GM18507 (cell line): Measurements from ENCODE around the gene CYP4V2.
"Not testable (repeated sequence)": the region's sequence is repeated elsewhere in the genome, so short reads cannot be mapped to it uniquely, and the experiment has no call there.

ENCODE experiments used
- DNase-seq: peaks from one replicate; pipeline ENCODE4 v3.0.0; 2011; ENCODE audit warnings: low read depth; ENCODE audit not compliant: insufficient read length; ENCODE audit errors: extremely low spot score
- FAIRE-seq: peaks from 2 replicates; lab custom pipeline; 2011; peaks lifted over from hg19 to GRCh38; lab: Jason Lieb, UNC

Gene CYP4V2

DNA sequence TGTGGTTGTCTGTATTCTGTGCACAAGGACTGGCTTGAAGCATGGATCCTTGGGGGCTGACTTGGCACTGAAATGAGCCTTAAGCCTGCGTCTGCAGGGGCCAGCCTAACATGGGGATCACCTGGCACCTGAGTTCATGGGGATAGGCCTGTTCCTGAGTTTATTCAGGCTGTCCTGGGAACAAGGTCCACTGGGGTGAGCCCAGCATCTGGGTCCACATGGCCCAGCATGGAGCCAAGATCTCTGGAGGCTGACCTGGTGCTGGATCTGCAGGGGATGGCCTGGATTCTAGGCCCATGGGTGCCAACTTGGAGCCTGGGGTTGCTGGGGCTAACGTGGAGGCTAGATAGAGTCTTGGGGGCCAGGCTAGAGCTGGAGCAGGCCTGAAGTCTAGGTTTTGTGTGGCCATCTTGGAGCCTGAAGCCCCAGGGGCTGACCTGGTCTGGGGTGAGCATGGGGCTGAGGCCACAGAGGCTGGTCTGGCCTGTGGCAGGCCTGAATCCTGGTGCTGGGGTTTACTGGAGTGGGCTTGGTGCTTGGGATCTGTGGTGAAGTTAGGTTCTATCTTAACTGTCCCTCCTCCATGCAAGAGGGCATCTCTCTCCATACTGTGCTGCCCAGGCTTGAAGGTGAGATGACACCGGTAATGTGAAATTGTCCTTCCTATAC lies 35.3 kb downstream of the CYP4V2 start:
- DNase-seq, result no peak
- FAIRE-seq, result no peak

GRCh38 chr4:186227221-186227620 lies 35.9 kb downstream of the CYP4V2 start, which contains the start of gene KLKB1:
Gene KLKB1, plus strand, starts transcription at chr4:186227507. Its CDS starts 689 bp downstream, at chr4:186228196.
- DNase-seq, result no peak
- no peak for FAIRE-seq

DNA sequence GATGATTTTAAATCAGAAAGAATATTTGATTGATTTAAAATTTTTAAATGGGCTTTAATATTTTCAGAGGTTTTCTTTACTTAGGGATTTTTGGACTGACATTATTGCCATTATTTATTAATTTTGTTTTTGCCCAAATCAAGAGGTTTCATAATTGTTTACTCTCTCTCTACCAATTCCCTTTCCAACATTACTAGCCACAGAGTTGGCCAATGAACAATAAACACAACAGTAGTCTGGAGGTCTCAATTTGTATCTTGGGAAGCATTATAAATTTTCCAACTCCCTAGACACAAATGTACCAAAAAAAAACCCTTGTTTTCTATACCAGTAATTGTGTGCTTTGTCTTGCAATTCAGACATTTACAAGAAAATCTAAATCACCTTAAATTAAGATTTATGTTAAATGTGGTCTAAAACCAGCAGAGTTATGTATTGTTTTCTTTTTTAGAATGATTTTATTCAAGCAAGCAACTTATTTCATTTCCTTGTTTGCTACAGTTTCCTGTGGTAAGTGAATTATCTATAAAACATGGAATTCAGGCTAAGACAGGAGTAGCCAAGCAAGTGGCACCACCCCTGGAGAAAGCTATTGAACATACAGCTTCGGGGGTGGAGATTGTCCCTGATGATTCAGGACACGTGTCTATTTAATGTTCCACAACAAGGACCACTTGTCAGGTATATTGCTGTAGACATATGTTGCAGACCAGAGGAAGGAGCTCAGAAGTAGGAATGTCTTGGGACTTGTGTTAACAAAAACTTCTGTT lies 36.6 kb downstream of the CYP4V2 start:
- DNase-seq (no peak), FAIRE-seq (no peak)

- FAIRE-seq (no peak), DNase-seq (no peak)
These were observed 37.1 kb downstream of the CYP4V2 start for GRCh38 chr4:186228514-186228894.

GRCh38 chr4:186234367-186234766 lies 43.0 kb downstream of the CYP4V2 start:
- DNase-seq (no peak), FAIRE-seq (no peak)

GRCh38 chr4:186236126-186236525 lies 44.8 kb downstream of the CYP4V2 start:
- DNase-seq, result no peak
- FAIRE-seq, result no peak

- FAIRE-seq (no peak), DNase-seq (no peak)
These were observed 49.1 kb downstream of the CYP4V2 start for GRCh38 chr4:186240452-186240847.

- no peak for DNase-seq
These were observed 49.6 kb downstream of the CYP4V2 start for GRCh38 chr4:186240848-186241491.

GRCh38 chr4:186241616-186242015 lies 50.2 kb downstream of the CYP4V2 start:
- DNase-seq (no peak), FAIRE-seq (no peak)

More at GRCh38 chr4:186240848-186241491, 49.6 kb downstream of the CYP4V2 start:
- no peak for FAIRE-seq

DNA sequence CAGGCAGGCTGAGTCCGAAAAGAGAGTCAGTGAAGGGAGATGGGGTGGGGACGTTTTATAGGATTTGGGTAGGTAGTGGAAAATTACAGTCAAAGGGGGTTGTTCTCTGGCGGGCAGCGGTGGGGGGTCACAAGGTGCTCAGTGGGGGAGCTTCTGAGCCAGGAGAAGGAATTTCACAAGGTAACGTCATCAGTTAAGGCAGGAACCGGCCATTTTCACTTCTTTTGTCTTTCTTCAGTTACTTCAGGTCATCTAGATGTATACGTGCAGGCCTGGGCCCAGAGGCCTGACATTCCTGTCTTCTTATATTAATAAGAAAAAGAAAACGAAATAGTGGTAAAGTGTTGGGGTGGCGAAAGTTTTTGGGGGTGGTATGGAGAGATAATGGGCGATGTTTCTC lies 50.7 kb downstream of the CYP4V2 start:
- not testable (repeated sequence) for DNase-seq, FAIRE-seq

DNA sequence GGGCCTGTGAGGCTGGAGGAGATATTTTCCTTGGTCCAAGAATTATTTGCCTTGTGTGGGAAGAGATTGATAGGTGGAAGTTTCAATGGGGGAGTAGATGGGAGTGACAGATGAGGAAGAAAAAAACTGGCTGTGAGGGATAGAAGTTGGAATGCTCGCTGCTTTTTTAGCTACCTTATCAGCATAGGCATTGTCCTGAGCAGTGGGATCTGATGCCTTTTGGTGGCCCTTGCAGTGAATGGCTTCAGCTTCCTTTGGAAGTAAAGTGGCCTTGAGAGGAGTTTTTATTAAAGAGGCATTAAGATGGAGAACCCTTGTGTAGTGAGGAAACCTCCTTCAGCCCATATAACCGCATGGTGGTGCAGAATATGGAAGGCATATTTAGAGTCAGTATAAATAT lies 52.0 kb downstream of the CYP4V2 start:
- FAIRE-seq (no peak), DNase-seq (no peak)

GRCh38 chr4:186244835-186245234 lies 53.5 kb downstream of the CYP4V2 start:
- no peak for FAIRE-seq
- DNase-seq, result no peak

DNA sequence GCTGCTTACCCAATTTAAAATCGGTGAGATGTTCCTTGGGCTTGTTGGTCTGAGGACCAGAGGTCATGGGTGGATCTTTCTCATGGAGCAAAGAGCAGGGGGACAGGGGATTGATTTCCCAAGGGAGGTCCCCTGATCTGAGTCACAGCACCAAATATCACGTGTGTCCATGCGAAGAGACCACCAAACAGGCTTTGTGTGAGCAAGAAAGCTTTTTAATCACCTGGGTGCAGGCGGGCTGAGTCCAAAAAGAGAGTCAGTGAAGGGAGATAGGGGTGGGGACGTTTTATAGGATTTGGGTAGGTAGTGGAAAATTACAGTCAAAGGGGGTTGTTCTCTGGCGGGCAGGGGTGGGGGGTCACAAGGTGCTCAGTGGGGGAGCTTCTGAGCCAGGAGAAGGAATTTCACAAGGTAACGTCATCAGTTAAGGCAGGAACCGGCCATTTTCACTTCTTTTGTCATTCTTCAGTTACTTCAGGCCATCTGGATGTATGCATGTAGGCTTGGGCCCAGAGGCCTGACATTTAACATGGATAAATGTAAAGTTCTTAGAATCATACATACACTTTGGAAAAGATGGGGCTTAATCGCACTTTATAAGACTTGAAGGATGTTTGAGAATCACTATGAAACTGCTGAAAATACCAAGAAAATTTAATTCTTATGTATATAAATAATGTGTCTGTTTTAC lies 55.8 kb downstream of the CYP4V2 start:
- not testable (repeated sequence) for DNase-seq, FAIRE-seq

DNA sequence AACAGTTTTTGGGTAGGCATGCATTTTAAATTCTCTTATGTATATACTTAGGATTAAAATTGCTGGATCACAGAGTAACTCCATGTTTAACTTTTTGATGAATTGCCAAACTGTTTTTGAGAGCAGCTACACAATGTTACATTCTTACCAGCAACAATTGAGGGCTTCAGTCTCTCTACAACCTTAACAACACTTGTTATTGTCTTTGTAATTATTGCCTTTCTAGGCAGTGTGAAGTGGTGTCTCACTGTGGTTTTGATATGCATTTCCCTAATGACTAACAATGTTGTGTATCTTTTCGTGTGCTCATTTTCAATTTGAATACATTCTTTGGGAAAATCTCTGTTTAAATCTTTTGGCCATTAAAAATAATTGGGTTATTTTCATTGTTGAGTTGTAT lies 57.3 kb downstream of the CYP4V2 start:
- DNase-seq, result no peak
- no peak for FAIRE-seq

- no peak for FAIRE-seq
- no peak for DNase-seq
These were observed 58.7 kb downstream of the CYP4V2 start for GRCh38 chr4:186249785-186250754.

DNA sequence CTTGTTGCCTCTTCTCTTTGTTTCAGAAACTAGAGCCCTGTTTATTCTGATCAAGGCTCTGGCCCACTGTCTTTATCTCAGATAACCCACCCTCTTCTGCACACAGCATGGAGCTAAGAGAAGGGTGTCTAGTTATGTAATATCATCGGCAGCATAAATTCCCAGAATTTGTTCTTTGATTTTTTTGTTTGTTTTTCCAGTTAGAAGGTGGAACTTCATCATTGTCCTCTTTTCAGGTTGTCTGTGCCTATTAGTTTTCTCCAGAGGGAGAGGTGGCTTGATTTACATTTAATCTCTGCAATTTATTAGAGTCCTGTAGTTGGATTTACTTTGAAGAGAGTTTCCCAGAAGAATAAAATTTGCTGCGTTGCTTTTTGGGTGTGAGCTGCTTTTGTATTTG lies 59.4 kb downstream of the CYP4V2 start:
- no peak for DNase-seq
- FAIRE-seq, result no peak

- DNase-seq, result no peak
- no peak for FAIRE-seq
These were observed 63.8 kb downstream of the CYP4V2 start for GRCh38 chr4:186255122-186255521.

GRCh38 chr4:186258216-186258811 lies 66.9 kb downstream of the CYP4V2 start:
- no peak for DNase-seq
- FAIRE-seq, result no peak

DNA sequence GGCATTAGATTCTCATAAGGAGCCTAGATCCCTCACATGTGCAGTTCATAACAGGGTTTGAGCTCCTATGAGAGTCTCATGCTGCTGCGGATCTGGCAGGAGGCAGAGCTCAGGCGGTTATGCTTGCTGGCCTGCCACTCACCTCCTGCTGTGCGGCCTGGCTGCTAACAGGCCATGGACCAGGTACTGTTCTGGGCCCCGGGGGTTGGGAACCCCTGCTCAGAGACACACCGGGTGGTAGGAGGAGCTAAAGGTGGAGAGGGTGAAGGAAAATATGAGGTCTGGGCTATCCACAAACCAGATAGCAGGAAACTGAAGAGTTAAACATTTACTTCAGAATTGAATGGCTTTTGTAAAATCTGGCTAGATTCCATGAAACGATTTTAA lies 68.7 kb downstream of the CYP4V2 start:
- FAIRE-seq (no peak), DNase-seq (no peak)
